ENCODE results near the gene TIMP3.

GRCh38 chr22:32850591-32851517, 49.3 kb downstream of the TIMP3 start:
- TF ChIP-seq CTCF (conservative IDR thresholded peaks at IDR 0.05; ENCODE audit: low read length) = no peak
- no peak for TF ChIP-seq EZH2phosphoT487 (IDR thresholded peaks at IDR 0.05; ENCODE audit: borderline replicate concordance)
